GM10266 (cell line): ENCODE results near the gene ADPGK.

Experiments used
- DNase-seq: peaks from one replicate; pipeline ENCODE4 v3.0.0; 2012; ENCODE audit errors: extremely low spot score
- TF ChIP-seq, protein P1 (sequence below): IDR thresholded peaks from 2 replicates; pipeline ENCODE4 v1.5.1; 2012; ENCODE audit warnings: mild to moderate bottlenecking, low read depth; ENCODE audit not compliant: control insufficient read depth, insufficient read depth; ENCODE audit errors: missing control alignments

ADPGK gene

DNA sequence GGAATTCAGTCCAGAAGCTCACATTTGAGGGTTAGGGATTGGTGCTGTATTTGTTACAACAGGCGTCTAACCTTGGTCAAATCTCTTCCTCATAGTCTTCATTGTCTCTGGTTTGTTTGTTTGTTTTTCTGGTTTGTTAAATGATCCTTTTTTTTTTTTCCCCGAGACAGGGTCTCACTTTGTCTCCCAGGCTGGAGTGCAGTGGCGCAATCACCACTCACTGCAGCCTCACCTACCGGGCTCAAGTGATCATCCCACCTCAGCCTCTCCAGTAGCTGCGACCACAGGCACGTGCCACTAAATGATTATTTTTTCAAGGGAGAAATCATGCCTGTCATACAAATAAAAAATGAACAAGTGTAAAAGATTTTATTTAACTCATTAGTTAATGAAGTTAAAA lies 14.3 kb upstream of the ADPGK start:
- TF ChIP-seq, protein P1, sequence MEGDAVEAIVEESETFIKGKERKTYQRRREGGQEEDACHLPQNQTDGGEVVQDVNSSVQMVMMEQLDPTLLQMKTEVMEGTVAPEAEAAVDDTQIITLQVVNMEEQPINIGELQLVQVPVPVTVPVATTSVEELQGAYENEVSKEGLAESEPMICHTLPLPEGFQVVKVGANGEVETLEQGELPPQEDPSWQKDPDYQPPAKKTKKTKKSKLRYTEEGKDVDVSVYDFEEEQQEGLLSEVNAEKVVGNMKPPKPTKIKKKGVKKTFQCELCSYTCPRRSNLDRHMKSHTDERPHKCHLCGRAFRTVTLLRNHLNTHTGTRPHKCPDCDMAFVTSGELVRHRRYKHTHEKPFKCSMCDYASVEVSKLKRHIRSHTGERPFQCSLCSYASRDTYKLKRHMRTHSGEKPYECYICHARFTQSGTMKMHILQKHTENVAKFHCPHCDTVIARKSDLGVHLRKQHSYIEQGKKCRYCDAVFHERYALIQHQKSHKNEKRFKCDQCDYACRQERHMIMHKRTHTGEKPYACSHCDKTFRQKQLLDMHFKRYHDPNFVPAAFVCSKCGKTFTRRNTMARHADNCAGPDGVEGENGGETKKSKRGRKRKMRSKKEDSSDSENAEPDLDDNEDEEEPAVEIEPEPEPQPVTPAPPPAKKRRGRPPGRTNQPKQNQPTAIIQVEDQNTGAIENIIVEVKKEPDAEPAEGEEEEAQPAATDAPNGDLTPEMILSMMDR = no peak
- DNase-seq = no peak

DNA sequence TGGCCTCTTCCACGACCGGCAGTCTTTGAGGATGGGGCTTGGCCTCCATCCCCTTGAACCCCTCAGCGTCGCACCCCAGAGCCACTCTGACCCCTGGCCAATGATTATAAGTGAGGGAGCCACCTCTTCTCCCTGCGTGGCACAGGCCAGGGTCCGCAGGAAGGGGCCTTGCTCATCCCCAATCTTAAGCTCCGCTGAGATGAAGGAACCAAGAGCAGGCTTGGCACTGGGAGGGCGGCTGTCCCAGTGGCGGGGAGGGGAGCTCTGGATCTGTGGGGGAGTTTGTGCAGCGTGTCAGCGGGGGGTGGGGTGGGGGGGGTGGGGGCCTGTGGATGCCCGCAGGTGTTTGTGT lies 13.8 kb upstream of the ADPGK start:
- DNase-seq = no peak
- TF ChIP-seq, protein P1 = no peak

DNA sequence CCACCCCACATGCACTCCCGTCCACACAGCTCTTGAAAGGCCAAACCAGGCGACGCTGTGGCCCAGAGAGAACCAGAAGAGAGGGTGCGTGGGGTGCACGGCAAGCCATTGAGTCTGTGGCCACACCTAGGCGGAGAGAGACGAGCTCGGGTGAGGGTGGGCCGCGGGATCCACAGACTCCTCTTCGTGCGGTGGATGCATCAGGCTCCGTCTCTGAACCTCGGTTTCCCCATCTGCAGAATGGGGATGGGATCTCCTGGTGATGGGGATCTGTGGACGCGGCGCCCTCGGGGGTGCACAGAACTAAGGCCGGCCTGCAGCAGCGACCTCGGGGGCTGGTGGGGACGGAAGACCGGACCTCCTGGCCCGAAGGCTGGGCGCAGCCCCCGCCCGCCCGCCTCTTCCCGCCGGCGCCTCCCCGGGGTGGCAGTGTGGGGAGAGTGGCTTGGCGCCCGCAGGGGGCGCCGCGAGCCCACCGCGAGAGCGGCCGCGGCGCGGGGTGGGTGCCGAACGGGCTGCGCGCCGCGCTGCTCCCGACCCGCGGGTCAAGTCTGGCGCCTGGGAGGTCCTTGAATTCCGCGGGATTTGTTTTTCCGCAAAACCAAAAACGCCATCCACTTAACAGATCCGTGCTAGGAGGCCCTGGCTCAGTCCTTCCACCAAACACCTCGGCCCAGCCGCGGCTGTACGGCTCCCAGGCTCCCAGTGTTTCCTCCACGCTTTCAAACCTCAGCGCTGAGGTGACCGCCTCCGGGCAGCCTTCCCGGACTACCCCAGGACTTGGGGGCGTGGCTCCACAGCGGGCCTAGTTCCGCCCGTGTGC lies 13.2 kb upstream of the ADPGK start:
- TF ChIP-seq, protein P1 = peak; percentile 68
- DNase-seq = peak; percentile 79

DNA sequence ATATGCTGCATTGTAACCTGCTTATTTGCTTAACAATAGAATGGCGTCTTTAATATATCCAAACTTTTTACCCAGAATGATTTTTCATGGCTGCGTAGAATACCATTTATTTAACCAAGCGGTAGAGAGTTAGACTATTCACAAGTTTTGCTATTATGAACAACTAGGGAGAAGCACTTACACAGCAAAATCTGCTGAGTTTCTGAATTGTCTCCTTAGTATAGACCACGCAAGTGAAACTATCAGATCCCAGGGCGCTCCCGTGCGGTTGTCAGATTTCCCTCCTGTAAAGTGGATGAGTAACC lies 12.6 kb upstream of the ADPGK start:
- TF ChIP-seq, protein P1 = no peak
- DNase-seq = no peak

DNA sequence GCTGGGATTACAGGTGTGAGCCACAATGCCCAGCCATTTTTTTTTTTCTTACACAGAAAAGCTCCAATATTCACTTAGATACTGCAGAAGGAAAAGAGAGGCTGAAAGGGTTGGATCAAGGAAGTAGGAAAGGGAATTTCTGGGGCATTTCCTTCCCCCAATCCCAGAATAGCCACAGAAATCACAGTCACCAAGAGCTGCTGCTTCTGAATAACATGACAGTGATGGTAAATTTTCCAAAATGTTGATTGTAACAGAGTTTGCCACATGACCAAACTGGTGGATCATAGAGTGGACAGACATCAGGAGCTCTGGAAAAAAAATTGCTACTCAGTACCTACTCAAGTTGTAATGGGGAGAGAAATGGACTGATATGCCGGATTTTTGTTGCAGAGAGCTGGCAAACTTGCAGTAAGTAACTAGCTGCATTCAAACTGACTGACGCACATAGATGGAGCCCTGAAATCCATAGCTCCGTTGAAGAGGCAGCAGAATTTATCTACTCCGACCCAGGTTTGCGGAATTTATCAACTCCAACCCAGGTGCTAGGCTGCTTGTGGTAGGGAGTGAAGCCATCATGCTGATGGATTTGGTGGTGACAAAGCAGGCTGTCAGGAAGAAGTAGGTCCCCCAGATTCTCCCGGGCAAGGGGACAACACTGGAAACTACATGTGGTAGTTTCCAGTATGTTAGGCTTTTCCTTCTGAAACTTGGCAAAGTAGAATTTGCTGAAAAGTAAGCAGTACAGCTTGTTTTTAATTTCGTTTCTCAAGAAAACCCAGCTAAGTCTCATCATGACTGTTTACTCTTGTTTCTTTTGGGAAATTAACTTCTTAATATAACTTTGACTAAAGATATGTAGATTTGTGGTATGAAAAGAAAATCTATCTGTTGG lies 10.5 kb upstream of the ADPGK start:
- TF ChIP-seq, protein P1 = no peak
- DNase-seq = no peak

DNA sequence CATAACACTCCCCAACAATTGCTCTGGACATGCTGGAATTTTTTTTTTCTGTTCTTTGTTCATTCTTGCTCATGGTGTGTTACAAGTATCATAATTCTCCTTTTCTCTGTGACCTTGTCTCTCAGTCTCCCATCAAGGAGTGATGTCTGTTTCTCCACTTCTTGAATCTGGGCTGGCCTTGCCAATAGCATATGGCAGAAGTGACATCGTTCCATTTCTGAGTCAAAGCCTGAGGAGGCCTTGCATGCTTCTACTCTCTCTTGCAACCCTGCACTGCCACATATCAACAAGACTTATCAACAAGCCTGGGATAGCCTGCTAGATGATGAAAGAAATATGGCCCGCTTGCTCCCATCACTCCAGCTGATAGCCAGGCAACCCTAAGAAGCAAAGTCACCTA lies 8.9 kb upstream of the ADPGK start:
- TF ChIP-seq, protein P1 = no peak
- DNase-seq = no peak

DNA sequence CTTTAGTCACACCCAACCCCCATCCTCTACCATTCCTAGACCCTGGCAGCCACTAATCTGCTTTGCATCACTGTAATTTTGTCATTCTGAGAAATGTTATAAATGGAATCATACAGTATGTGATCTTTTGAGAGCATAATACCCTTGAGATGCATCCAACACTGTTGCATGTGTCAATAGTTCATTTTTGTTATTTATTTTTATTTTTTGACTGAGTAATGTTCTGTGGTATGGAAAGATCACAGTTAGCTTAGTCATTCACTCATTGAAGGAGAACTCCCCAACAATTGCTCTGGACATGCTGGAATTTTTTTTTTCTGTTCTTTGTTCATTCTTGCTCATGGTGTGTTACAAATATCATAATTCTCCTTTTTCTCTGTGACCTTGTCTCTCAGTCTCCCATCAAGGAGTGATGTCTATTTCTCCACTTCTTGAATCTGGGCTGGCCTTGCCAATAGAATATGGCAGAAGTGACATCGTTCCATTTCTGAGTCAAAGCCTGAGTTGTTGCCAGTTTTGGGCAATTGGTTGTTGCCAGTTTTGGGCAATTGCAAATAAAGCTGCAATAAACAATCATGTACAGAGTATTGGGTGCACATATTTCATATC lies 6.8 kb upstream of the ADPGK start:
- DNase-seq = no peak
- TF ChIP-seq, protein P1 = no peak
